Loucy (cell line): Measurements from ENCODE around the gene HEPHL1.
"Not testable (repeated sequence)": the region's sequence is repeated elsewhere in the genome, so short reads cannot be mapped to it uniquely, and the experiment has no call there.

Experiments
- H2AFZ ChIP-seq: fragments of 200-600 bp; sonication (generic); 2 replicates; pipeline ENCODE4 v1.6.0; 2016; ENCODE audit warnings: antibody characterized with exemption, mild to moderate bottlenecking, low read length, moderate library complexity
- H3F3A ChIP-seq: fragments of 200-600 bp; 2 replicates; pipeline ENCODE4 v1.6.0; 2016; ENCODE audit warnings: antibody characterized with exemption, low read depth, mild to moderate bottlenecking
- H3K27me3 ChIP-seq: fragments of 200-600 bp; sonication (generic); 2 replicates; pipeline ENCODE4 v1.6.1; 2014; ENCODE audit warnings: low read length, mild to moderate bottlenecking; ENCODE audit not compliant: insufficient read depth, poor library complexity, severe bottlenecking
- H3K36me3 ChIP-seq: fragments of 200-600 bp; sonication (generic); 2 replicates; pipeline ENCODE4 v1.6.1; 2016; ENCODE audit warnings: low read length; ENCODE audit not compliant: insufficient read depth
- H3K4me1 ChIP-seq: fragments of 200-600 bp; sonication (generic); 2 replicates; pipeline ENCODE4 v1.5.1; 2014; ENCODE audit warnings: low read length, mild to moderate bottlenecking; ENCODE audit not compliant: insufficient read depth, poor library complexity, severe bottlenecking
- H3K4me2 ChIP-seq: fragments of 200-600 bp; sonication (generic); 2 replicates; pipeline ENCODE4 v1.6.0; 2014; ENCODE audit warnings: antibody characterized with exemption, low read length, low read depth, mild to moderate bottlenecking; ENCODE audit not compliant: poor library complexity, severe bottlenecking
- H3K4me3 ChIP-seq: fragments of 200-600 bp; sonication (generic); 2 replicates; pipeline ENCODE4 v1.5.1; 2014; ENCODE audit warnings: low read length, mild to moderate bottlenecking, mixed read lengths; ENCODE audit not compliant: poor library complexity, severe bottlenecking
- H3K79me2 ChIP-seq: fragments of 200-600 bp; sonication (generic); 2 replicates; pipeline ENCODE4 v1.6.1; 2014; ENCODE audit warnings: low read length; ENCODE audit not compliant: insufficient read depth
- H3K9ac ChIP-seq: fragments of 200-600 bp; sonication (generic); 2 replicates; pipeline ENCODE4 v1.6.0; 2014; ENCODE audit warnings: mild to moderate bottlenecking, low read depth, low read length, moderate library complexity; ENCODE audit not compliant: poor library complexity, severe bottlenecking
- H3K9me2 ChIP-seq: fragments of 200-600 bp; sonication (generic); replicated peaks from 2 replicates; pipeline ENCODE4 v1.6.1; 2016; ENCODE audit warnings: low read depth, low read length, mixed read lengths
- H3K9me3 ChIP-seq: fragments of 200-600 bp; sonication (generic); 2 replicates; pipeline ENCODE4 v1.6.1; 2014; ENCODE audit warnings: mild to moderate bottlenecking, antibody characterized with exemption, low read length, low read depth; ENCODE audit not compliant: insufficient read depth
- H4K20me1 ChIP-seq: fragments of 200-600 bp; sonication (generic); 2 replicates; pipeline ENCODE4 v1.6.0; 2014; ENCODE audit warnings: antibody characterized with exemption, low read length, mild to moderate bottlenecking; ENCODE audit not compliant: insufficient read depth, poor library complexity, severe bottlenecking
- CTCF ChIP-seq: fragments of 200-600 bp; sonication (generic); conservative IDR thresholded peaks from 2 replicates; pipeline ENCODE4 v1.5.1; 2014; ENCODE audit warnings: mild to moderate bottlenecking, antibody characterized with exemption, low read length
- EZH2phosphoT487 ChIP-seq: fragments of 200-600 bp; IDR thresholded peaks from 2 replicates; pipeline ENCODE4 v1.6.1; 2018; ENCODE audit warnings: antibody characterized with exemption, mild to moderate bottlenecking, moderate library complexity, borderline replicate concordance

Gene HEPHL1

GRCh38 chr11:94120516-94120915 lies 99.4 kb downstream of the HEPHL1 start:
- H3K36me3 ChIP-seq, H3K9me2 ChIP-seq, H3F3A ChIP-seq, H3K9me3 ChIP-seq, H3K4me1 ChIP-seq, H3K4me2 ChIP-seq, H3K9ac ChIP-seq, H2AFZ ChIP-seq, H3K4me3 ChIP-seq, H4K20me1 ChIP-seq, H3K79me2 ChIP-seq, H3K27me3 ChIP-seq: not testable (repeated sequence)

GRCh38 chr11:94120946-94121345 lies 99.8 kb downstream of the HEPHL1 start:
- no peak overlapping the region for H3K4me2 ChIP-seq
- H3K36me3 ChIP-seq = no peaks in the 10 kb centered on the region
- no peaks in the 10 kb centered on the region for H3K9me2 ChIP-seq
- no peaks in the 10 kb centered on the region for H4K20me1 ChIP-seq
- H3F3A ChIP-seq = no peaks in the 10 kb centered on the region
- H3K27me3 ChIP-seq = no peaks in the 10 kb centered on the region
- TF ChIP-seq CTCF (no peak), EZH2phosphoT487 (no peak)
- H3K9ac ChIP-seq = no peak overlapping the region
- H3K4me1 ChIP-seq = no peaks in the 10 kb centered on the region
- H2AFZ ChIP-seq = no peak overlapping the region
- H3K4me3 ChIP-seq = no peak overlapping the region
- H3K79me2 ChIP-seq = no peaks in the 10 kb centered on the region
- H3K9me3 ChIP-seq = no peaks in the 10 kb centered on the region

DNA sequence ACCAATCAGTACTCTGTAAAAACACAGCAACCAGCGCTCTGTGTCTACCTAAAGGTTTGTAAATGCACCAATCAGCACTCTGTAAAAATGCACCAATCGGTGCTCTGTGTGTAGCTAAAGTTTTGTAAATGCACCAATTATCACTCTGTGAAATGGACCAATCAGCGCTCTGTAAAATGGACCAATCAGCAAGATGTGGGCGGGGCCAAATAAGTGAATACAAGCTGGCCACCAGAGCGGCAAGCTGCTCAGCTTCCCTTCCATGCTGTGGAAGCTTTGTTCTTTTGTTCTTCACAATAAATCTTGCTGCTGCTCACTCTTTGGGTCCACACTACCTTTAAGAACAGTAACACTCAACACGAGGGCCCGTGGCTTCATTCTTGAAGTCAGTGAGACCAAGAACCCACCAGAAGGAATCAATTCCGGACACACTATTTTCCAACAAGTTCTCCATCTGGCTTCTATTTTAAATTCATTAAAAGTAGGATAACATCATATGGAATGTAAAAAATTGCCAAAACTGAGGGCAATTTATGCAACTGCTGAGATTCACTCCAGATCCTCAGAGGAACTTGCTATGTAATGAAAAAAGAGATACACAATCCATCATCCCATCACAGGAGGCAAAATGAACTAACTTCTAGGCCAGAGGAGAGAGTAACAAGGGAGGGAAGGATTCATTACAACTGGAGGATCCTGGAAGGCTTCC lies 104.4 kb downstream of the HEPHL1 start:
- Histone ChIP-seq H3K9ac (no peak overlapping the region), H3K4me1 (peaks cover 22% of the 10 kb centered on the region), H3K36me3 (no peaks in the 10 kb centered on the region), H3K9me2 (no peaks in the 10 kb centered on the region), H3F3A (no peaks in the 10 kb centered on the region), H3K79me2 (peaks cover 28% of the 10 kb centered on the region), H4K20me1 (peaks cover 7% of the 10 kb centered on the region), H3K27me3 (no peaks in the 10 kb centered on the region), H3K4me3 (no peak overlapping the region), H2AFZ (no peak overlapping the region), H3K4me2 (no peak overlapping the region), H3K9me3 (no peaks in the 10 kb centered on the region)
- TF ChIP-seq CTCF (no peak), EZH2phosphoT487 (no peak)

DNA sequence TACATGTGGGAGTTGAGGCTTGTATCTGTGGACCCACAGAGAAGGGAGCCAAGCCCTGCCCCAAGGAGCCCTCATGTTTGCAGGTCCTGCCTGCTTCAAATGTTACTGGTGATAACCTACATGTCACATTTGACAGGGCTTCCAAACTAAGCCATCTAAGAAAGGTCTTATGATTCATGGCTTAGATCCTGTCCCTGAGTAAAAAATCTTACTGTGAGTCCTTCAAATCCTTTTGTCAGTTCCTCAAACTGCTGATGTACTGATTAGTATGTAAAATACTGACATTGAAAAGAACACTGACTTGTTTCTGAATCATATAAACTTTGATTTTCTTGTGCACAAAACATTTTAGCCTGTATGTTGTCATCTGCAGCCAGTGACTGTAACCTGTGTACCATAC lies 106.5 kb downstream of the HEPHL1 start:
- H3K27me3 ChIP-seq = no peaks in the 10 kb centered on the region
- peaks cover 41% of the 10 kb centered on the region for H3K4me1 ChIP-seq
- no peaks in the 10 kb centered on the region for H3K9me3 ChIP-seq
- no peak for TF ChIP-seq CTCF
- no peak for TF ChIP-seq EZH2phosphoT487
- H3K79me2 ChIP-seq = peaks cover 49% of the 10 kb centered on the region
- H2AFZ ChIP-seq = peak overlapping the region; percentile 93
- peak overlapping the region; percentile 92 for H3K4me2 ChIP-seq
- no peaks in the 10 kb centered on the region for H3F3A ChIP-seq
- H3K4me3 ChIP-seq = peak overlapping the region; percentile 92
- H3K9me2 ChIP-seq = no peaks in the 10 kb centered on the region
- peaks cover 27% of the 10 kb centered on the region for H4K20me1 ChIP-seq
- H3K9ac ChIP-seq = peak overlapping the region; percentile 81
- no peaks in the 10 kb centered on the region for H3K36me3 ChIP-seq
